Measurements from ENCODE around the gene CENPW.

Gene CENPW

GRCh38 chr6:126373344-126373743, 33.4 kb downstream of the CENPW start:
- FAIRE-seq (no peak), DNase-seq (ENCODE audit: low spot score) (no peak)

- DNase-seq (ENCODE audit: low spot score), result no peak
- FAIRE-seq, result no peak
Measured at GRCh38 chr6:126374372-126374771, 34.5 kb downstream of the CENPW start.

DNA sequence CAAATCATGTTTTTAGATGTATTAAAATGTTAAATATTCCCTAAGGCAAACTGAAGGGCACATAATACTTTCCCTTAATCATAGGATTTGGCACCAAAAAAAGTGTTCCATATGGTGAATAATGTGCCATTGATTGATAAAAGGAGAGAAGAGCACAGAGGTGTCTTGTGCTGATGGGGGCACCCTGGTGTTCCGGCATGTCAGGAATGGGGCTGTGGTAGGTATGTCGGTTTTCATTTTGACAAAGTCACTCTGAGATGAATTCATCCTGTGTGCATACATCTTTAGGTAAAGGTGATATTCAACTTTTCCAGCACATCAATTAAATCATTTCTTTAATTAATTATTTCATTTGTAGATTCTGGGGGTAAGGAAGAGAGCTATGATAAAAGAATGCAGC, 36.8 kb downstream of the CENPW start:
- no peak for DNase-seq (ENCODE audit: low spot score)
- no peak for FAIRE-seq

DNA sequence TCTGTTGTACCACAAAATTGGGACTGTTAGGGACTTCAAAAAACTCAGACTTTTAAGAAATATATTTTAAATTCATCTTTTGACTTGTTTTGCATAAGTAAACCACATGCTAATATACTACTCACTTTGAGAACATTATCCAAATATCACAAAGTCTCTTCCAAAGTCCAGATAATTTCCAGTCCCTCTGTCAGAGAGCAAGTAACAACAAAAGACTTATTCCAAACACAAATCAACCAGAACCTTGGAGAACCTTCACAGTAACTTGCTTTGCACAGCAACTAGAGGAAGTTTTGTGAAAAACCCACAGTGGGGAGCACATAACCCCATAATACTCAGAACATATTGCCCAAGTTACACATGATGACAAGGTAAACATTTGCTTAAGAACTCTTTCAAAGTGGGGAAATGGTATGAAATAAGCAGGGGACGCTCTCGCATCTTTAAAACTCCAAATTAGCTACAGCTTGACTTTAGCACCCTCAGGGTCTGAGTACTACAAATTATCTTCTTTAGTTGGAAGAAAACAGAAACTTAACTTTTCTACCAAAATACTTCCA, 37.8 kb downstream of the CENPW start:
- DNase-seq (ENCODE audit: low spot score) (no peak), FAIRE-seq (no peak)

- DNase-seq (ENCODE audit: low spot score) (no peak), FAIRE-seq (no peak)
Measured at GRCh38 chr6:126380072-126380583, 40.2 kb downstream of the CENPW start.

- DNase-seq (ENCODE audit: low spot score) (no peak), FAIRE-seq (no peak)
Measured at GRCh38 chr6:126381498-126381897, 41.6 kb downstream of the CENPW start.

DNA sequence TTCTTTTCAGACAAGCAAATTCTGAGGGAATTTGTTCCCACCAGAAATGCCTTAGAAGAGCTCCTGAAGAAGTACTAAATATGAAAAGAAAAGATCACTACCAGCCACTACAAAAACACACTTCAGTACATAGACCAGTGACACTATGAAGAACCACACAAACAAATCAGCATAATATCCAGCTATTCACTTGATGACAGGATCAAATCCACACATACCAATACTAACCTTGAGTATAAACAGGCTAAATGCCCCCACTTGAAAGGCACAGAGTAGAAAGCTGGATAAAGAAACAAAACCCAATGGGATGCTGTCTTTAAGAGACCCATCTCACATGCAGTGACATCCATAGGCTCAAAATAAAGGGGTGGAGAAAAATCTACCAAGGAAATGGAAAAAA, 43.3 kb downstream of the CENPW start:
- no peak for FAIRE-seq

DNA sequence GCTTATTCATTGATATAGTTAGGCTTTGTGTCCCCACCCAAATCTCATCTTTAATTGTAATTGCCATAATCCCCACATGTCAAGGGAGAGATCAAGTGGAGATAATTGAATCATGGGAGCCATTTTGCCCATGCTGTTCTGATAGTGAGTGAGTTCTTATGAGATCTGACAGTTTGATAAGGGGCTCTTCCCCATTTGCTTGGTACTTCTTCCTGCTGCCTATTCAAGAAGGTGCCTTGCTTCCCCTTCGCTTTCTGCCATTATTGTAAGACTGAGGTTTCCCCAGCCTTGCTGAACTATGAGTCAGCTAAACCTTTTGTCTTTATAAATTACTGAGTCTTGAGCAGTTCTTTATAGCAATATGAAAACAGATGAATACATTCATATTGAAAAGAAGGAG, 45.6 kb downstream of the CENPW start:
- DNase-seq (ENCODE audit: low spot score) (no peak), FAIRE-seq (no peak)

More for the DNA sequence above, 43.3 kb downstream of the CENPW start:
- DNase-seq (ENCODE audit: low spot score), result no peak

DNA sequence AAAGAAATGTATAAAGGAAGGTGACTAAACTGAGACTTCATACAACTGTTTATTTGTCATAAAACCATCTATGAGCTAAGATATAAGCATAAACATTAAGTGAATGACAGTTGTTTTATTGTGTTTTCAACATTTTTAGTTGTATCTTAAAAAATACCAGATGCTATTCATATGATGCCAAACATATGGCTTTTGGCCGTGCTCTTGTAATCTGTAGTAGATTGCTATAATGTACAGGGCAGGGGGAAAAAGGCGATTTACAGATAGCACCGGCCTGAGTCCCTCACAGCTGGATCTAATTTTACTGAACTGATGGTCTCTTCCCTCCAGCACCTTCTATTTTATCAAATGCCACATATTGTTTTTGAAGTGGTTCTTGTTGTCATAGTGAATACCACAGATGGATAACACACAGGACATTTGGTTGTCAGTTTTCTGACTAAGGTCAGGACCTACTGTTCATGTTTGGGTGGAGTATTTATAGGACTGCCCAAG, 48.2 kb downstream of the CENPW start:
- FAIRE-seq, result no peak

DNA sequence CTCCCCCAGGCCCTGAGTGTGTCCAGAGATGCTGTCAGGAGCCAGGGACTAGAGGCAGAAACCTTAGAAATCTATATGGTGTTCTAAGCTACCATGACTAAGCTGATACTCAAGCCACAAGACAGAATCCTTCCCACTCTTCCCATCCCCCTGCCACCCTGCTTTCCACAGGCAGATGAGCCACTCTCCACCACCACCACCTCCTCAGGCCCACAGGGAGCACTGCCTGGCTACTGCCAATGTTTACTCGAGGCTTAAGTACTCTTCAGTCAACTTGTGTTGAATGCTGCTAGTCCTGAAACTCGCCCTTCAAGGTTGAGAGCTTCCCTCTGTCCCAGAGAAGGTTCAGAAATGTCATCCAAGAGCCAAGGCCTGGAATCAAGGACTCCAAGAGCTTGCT, 56.2 kb downstream of the CENPW start:
- FAIRE-seq (no peak), DNase-seq (ENCODE audit: low spot score) (no peak)

More for the DNA sequence above, 48.2 kb downstream of the CENPW start:
- no peak for DNase-seq (ENCODE audit: low spot score)
